HG03025 (cell line): Measurements from ENCODE around the gene UAP1L1.
A peak's percentile ranks its signal among the peaks of the same experiment; 100 is the strongest.

Experiments
- ATAC-seq: cut with Tn5 transposase; IDR thresholded peaks from one replicate; pipeline ENCODE4 v1.9.1; 2021; ENCODE audit warnings: mild to moderate bottlenecking, moderate library complexity; ENCODE audit not compliant: unreplicated experiment, low FRiP score

The UAP1L1 gene

DNA sequence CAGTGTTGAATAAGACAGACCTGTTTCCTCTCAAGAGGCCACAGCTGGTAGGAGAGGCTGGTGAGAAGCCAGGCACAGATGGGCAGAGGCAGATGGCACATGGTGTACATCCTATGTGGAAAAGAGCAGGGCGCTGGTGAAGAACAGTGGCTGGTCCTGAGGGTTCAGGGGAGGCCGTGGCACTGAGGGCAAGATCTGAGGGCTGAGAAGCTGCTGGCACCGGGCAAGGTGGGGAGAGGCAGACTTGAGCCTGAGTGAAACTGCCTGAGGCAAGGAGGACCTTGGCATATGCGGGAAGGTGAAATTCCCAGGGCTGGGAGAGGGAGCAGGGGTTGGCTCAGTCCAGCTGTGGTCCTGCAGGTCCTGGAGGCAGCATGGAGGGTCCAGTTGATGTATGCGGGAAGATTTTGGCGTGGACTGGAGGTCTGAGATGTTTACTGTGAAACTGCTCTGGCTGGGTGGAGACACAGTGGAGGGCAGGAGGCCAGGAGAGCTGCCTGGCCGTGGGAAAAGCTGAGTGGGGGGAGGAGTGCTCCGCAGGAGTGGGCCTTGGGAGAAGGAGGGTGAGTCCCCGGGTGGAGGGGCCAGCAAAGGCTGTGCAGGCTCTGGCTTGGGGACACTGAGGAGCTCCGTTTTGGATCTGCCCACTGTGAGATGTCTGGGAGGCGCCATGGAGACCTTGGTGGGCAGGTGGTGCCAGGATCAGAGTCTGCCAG lies 12.1 kb downstream of the UAP1L1 start:
- ATAC-seq: no peak

GRCh38 chr9:137095664-137096517 lies 18.6 kb downstream of the UAP1L1 start:
- peak; percentile 58 for ATAC-seq

- no peak for ATAC-seq
Measured at GRCh38 chr9:137096785-137097546, 19.6 kb downstream of the UAP1L1 start.

- ATAC-seq: no peak
Measured at GRCh38 chr9:137097761-137098462, 20.6 kb downstream of the UAP1L1 start.

DNA sequence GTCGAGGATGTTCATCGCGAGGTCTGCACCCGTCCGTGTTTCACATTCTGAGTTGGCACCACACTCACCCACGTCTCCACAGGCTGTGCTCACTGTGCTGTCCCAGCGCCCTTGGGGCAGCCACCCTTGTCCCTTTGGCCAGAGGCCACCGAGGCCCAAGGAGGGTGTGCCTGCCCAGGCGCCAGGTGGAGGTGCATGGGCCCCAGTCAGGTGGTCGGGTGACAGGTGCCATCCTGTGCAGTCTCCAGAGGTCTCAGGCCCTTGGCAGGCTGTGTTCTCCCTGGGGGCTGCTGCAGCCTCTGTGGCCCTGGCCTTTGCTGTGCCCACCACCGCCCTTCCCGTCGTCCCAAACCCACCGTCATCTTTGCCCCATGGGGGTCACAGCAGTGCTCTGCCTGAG lies 21.9 kb downstream of the UAP1L1 start:
- no peak for ATAC-seq

DNA sequence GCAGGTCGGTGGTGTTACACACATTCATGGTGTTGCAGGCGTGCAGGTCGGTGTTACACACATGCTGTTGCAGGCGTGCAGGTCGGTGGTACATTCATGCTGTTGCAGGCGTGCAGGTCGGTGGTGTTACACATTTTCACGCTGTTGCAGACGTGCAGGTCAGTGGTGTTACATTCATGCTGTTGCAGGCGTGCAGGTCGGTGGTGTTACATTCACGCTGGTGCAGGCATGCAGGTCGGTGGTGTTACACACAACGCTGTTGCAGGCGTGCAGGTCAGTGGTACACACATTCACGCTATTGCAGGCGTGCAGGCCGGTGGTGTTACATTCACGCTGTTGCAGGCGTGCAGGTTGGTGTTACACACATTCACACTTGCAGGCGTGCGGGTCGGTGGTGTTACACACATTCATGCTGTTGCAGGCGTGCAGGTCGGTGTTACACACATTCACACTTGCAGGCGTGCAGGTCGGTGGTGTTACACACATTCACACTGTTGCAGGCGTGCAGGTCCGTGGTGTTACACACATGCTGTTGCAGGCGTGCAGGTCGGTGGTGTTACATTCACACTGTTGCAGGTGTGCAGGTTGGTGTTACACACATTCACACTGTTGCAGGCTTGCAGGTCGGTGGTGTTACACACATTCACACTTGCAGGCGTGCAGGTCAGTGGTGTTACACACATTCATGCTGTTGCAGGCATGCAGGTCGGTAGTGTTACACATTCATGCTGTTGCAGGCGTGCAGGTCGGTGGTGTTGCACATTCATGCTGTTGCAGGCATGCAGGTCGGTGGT lies 26.1 kb downstream of the UAP1L1 start:
- ATAC-seq: no peak

GRCh38 chr9:137105814-137106661 lies 28.7 kb downstream of the UAP1L1 start:
- no peak for ATAC-seq

DNA sequence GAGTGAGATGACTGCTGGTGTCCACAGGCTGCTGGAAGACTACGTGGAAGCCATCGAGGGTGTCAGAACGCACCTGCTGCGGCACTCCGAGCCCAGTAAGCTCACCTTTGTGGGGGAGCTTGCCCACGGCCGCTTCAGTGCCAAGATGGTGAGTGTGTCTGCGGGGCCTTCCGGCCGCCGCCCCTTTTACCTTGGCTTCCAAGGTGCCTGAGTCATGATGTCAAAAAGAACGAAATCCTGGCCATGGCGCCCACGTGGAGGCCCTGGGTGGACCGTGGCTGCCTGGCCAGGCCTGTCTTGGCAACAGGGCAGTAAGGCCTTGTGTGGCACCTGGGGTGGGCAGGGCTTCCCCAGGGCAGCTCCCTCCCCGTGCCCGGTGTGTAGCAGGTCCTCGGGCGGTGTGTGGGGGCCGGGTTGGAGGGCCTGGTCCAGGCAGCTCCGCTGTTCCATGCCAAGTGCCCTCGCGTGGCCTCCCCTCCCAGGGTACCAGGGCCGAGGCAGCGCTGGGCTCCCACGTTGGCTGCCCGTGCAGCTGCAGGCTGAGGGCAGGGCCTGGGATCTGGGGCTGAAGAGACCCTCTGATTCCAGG lies 29.4 kb downstream of the UAP1L1 start:
- no peak for ATAC-seq

- no peak for ATAC-seq
Measured at GRCh38 chr9:137107312-137107921, 30.1 kb downstream of the UAP1L1 start.

DNA sequence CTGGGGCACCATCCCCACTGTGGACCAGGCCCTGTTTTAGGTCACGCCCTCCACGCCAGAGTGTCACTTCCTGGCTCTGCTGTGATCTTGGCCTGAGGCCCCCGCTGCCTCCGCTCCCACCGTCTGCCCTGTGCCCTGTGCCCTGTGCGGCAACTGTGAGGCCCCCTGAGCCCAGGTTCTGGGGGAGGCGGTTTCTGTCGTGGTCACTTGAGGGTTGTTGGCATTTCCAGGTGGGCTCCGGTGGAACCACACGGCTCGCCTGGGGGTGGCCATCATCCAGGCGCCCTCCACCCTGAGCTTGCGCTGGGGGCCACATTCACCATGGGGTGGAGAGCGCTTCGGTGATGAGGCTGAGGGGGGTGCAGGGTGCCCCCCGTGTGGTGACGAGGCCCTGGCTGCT lies 30.7 kb downstream of the UAP1L1 start:
- ATAC-seq: no peak

DNA sequence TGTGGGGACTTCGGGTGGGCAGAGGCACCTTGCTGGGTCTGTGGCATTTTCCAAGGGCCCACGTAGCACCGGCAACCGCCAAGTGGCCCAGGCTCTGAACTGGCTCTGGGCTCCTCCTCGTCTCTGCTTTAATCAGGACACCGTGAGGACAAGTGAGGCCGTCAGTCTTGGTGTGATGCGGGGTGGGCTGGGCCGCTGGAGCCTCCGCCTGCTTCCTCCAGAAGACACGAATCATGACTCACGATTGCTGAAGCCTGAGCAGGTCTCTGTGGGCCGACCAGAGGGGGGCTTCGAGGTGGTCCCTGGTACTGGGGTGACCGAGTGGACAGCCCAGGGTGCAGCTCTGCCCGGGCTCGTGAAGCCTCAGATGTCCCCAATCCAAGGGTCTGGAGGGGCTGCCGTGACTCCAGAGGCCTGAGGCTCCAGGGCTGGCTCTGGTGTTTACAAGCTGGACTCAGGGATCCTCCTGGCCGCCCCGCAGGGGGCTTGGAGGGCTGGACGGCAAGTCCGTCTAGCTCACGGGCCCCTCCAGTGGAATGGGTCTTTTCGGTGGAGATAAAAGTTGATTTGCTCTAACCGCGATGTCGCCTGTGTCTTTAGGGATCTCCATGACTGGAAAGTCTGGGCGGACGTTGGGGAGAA lies 31.4 kb downstream of the UAP1L1 start:
- ATAC-seq: no peak

- ATAC-seq: no peak
Measured at GRCh38 chr9:137109250-137110146, 32.2 kb downstream of the UAP1L1 start.

DNA sequence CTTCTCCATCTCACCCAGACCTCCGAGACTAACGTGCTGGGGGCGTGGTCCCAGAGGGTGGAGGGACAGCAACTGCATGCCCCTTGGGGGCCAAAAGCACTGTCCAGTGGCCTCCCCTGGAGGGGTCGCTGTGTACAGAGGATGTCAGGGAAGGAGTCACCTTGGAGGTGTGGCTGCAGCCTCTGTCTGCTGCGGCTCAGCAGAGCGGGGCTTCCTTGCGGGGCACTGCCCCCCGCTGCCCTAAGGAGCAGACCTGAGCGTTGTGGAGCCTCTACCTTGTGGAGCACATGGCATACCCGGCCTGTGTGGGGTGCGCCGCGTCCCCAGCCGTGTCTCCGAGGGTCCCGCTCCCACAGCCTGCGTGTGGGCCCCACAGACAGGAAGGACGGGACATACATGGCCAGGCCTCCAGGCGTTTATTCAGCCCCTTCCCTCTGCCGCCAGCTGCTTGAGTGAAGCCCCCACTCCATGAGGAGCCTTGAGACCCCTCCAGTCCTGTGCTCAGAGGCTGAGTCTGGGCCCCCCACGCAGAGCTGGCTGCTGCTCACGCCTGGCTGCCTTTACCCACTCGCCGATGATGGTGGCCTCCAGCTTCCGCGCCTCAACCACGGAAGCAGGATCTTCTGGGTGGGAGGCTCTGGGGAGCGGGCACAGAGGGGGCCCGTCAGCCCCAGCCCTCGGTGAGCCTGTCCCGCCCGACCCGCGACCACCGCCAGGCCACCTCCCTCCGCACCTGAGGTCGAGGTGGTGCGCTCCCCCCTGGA lies 33.0 kb downstream of the UAP1L1 start:
- no peak for ATAC-seq

- ATAC-seq: no peak
Measured at GRCh38 chr9:137110911-137111787, 33.8 kb downstream of the UAP1L1 start.
